HG03439 (cell line): ENCODE results near the gene DMRTC2.

ENCODE experiments used
- ATAC-seq: cut with Tn5 transposase; IDR thresholded peaks from one replicate; pipeline ENCODE4 v1.9.1; 2021; ENCODE audit warnings: mild to moderate bottlenecking, moderate library complexity; ENCODE audit not compliant: unreplicated experiment

DMRTC2 gene

DNA sequence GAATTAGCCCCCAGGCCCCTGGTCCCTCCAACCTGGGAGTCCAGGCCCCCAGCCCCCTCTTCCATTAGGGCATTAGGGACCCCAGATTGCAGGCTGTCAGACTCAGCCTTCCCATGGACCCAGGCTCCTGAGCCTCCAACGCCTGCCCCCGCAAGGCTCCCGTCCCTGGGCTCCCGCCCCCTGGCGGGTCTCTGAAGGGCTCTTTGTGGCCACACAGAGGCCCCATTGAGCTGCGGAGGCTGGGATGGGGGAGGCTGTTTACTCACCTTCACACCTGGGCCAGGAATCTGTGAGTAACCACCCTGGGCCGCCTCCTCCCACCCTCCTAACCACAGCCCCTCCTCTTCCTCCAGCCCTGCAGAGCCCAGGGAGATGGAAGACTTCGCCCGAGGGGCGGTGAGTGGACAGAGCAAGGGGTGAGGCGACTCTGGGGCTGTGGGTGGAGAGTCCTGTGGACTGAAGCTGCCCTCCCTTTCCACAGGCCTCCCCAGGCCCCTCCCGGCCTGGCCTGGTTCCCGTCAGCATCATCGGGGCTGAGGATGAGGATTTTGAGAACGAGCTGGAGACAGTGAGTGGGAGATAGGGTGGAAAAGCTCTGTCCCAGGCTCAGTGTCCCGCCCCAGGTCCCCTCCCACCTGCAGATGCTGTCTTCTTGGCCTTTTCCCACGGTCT lies 43.0 kb downstream of the DMRTC2 start:
- no peak for ATAC-seq

DNA sequence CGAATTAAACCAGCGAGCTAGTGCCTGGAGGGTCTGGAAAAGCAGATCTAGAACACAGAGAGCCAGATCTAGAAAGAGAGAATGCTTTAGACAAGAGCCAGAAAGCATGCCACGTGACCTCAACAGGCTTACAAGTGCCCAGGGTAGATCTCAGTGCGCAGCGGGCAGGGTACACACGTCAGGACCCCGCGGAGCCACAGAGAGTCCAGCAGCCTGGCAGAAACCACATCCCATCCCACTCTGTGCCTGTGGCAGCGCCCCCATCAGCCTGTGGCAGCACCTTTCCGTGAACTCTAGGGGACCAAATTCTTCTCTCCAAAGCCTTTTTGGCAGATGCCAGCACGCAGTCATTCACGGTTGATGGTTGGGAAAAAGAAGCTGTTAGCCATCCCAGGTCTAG lies 44.1 kb downstream of the DMRTC2 start:
- ATAC-seq = no peak

- no peak for ATAC-seq
Observed at GRCh38 chr19:41889896-41890295, 45.1 kb downstream of the DMRTC2 start.

- no peak for ATAC-seq
Observed at GRCh38 chr19:41890936-41891335, 46.1 kb downstream of the DMRTC2 start.

DNA sequence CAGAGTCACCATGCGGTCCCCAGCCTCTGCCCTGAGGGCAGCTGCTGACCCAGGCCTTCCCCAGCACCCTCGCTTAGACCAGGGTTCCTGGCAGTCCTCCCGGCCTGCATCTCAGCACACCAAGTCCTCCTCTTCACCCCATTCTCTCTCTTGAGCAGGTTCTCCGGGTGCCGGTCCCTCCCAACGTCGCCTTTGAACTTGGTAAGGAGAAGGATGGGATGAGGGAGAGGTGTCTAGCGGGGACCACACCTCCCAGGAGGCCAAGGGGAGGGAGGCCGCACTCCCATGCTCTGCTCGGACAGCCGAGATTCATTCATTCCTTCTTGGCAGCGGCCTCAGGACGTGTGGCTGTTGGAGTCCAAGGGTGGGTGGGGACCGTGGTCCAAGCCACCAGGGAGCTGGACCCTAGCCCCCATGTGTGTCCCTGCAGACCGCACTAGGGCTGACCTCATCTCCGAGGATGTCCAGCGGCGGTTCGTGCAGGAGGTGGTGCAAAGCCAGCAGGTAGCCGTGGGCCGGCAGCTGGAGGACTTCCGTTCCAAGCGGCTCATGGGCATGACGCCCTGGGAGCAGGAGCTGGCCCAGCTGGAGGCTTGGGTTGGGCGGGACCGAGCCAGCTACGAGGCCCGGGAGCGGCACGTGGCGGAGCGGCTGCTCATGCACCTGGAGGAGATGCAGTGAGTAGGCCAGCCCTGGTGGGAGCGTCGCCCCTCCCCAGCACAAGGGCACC lies 47.5 kb downstream of the DMRTC2 start:
- ATAC-seq = no peak

DNA sequence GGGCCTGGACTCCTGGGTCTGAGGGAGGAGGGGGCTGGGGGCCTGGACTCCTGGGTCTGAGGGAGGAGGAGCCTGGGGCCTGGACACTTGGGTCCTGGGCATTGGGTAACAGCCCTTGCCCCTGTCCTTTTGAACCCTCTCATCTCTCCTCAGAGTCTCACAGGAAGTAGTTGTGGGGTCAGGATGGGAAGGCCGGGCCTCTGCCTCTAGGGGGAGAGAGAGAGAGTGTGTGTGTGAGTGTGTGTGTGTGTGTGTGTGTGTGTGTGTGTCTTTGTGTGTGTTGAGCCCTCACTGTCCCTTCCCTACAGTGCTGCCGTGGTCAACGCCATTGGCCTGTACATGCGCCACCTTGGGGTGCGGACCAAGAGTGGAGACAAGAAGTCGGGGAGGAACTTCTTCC lies 49.1 kb downstream of the DMRTC2 start:
- no peak for ATAC-seq

DNA sequence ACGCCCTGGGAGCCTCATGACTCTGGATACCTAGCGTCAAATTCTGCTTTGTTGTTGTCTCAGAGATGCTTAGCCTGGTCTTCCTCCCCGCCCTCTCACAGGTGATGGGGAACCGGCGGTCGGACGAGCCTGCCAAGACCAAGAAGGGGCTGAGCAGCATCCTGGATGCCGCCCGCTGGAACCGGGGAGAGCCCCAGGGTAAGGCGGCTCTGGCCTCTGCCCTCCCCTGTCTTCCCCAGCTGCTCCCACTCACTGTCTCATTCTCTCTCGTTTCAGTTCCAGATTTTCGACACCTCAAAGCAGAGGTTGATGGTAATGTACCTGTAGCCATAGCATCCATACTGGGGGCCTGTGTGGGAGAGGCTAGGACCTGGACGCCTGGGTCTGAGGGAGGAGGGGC lies 49.5 kb downstream of the DMRTC2 start:
- no peak for ATAC-seq

DNA sequence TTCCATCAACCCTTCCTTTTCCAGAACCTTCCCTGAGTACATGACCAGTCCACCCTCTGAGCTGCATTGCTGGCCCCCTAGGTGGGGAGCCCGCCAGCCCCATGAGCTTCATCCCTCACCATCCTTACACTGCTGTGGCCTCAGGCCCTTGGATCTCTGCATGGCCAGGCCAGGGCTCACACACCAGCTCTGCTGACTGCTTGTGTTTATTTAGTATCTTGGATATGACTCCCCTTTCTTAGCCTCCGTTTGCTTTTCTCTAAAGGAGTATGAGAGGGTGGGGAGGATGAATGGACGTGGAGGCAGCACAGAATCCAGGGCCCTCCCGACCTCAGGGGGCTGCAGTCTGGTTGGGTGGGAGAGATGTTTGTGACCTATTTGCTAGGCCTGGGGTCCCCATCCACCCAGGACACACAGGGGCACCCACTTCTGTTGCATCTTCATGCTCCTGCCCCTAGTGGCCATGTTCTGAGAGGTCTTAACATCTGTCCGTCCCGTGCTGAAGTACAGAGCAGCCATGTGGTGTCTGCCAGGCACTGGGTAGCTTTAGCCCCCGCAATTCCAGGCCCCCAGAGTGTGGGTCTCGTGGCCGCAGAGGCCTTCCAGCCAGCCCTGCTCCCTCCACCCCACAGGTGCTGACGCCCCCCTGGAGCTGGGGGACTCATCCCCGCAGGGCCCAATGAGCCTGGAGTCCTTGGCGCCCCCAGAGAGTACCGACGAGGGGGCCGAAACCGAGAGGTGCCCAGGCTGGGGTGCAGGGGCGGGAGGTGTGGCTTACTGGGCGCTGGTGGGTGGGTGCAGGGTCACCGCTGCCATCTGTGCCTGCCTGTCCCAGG lies 51.1 kb downstream of the DMRTC2 start:
- ATAC-seq = no peak

DNA sequence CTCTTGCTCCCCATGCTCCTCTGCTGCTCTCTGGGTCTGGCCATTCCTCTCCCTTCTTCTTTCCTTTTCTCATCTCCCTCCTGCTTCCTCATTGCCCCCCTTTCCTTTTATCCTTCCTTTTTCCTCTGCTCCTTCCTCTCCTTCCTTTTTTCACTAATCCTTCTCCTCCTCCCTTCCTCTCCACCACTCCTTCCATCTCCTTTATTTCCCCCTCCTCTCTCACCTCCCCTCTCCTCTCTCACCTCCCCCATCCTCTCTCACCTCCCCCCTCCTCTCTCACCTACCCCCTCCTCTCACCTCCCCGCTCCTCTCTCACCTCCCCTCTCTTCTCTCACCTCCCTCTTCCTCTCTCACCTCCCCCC lies 51.7 kb downstream of the DMRTC2 start:
- ATAC-seq = no peak

DNA sequence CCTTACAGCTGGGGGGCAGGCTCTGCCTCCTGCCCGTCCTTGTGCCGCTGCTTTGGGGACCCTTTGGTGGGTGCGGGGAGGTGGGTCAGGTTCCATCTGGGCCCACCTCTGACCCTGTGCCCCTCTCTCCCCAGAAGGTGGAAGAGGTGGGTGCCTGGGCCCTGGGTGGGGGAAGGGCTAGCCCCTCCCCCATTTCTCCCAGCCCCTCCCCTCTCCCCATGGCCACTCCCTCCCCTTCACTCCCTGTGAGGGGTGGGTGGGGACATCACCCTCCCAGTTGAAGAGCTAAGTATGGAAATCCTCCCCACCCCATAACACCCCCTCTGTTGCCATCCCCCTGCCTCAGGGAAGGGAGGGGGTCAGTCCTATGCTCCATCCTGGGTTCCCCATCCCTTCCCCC lies 52.3 kb downstream of the DMRTC2 start:
- no peak for ATAC-seq

DNA sequence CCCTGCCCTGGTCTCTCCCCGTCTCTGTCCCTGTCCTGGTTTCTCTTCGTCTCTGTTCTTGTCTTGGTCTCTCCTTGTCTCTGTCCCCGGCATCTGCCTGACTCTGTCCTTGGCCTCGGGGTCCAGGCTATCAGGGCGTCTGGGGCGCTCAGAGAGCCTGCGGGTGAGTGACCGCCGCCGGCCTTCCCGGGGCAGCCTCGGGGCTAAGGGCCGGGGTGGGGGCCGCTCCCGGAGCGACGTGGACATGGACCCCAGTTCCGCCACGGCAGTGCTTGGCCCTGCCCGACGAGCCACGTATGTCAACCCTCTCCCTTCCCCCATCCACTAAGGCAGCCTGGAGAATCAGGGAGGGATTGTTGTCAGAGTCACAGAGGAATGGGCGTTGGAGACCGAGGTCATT lies 53.0 kb downstream of the DMRTC2 start:
- ATAC-seq = no peak

- no peak for ATAC-seq
Observed at GRCh38 chr19:41898235-41898634, 53.4 kb downstream of the DMRTC2 start.
